SK-N-MC (cell line): ENCODE data around the gene MYOM3.

ENCODE experiments used
- DNase-seq: peaks from one replicate; pipeline ENCODE4 v3.0.0-alpha.2; 2011; ENCODE audit warnings: low read depth, low spot score
- H3K27ac ChIP-seq: fragments of 200-600 bp; sonication (generic); 2 replicates; pipeline ENCODE4 v1.5.1; 2016; ENCODE audit warnings: mixed run types
- H3K36me3 ChIP-seq: fragments of 200-600 bp; sonication (generic); 2 replicates; pipeline ENCODE4 v1.6.1; 2017; ENCODE audit warnings: antibody characterized with exemption, low read length, mixed read lengths; ENCODE audit not compliant: insufficient read depth
- H3K4me3 ChIP-seq: fragments of 200-600 bp; sonication (generic); 2 replicates; pipeline ENCODE4 v1.5.1; 2016
- H3K9ac ChIP-seq: fragments of 200-600 bp; sonication (generic); 2 replicates; pipeline ENCODE4 v1.8.0; 2017; ENCODE audit warnings: mixed run types, mixed read lengths; ENCODE audit not compliant: insufficient read length
- H3K9me3 ChIP-seq: fragments of 200-600 bp; sonication (generic); 2 replicates; pipeline ENCODE4 v1.6.1; 2017; ENCODE audit warnings: low read depth, mild to moderate bottlenecking, antibody characterized with exemption, low read length, moderate library complexity, mixed read lengths
- EZH2 ChIP-seq: fragments of 200-600 bp; sonication (generic); IDR thresholded peaks from one replicate; pipeline ENCODE4 v1.6.1; 2017; ENCODE audit warnings: antibody characterized with exemption
- FOXP2 ChIP-seq: optimal IDR thresholded peaks from 2 replicates; pipeline ENCODE3; 2011; ENCODE audit warnings: mild to moderate bottlenecking, moderate library complexity; ENCODE audit not compliant: insufficient read depth; ENCODE audit errors: extremely low read length, control extremely low read depth
- POLR2AphosphoS5 ChIP-seq: IDR thresholded peaks from 2 replicates; pipeline ENCODE4 v1.6.1; 2012; ENCODE audit warnings: mild to moderate bottlenecking, low read depth, low read length, borderline replicate concordance

MYOM3 gene

GRCh38 chr1:24152631-24153494 lies 40.9 kb upstream of the MYOM3 start:
- Histone ChIP-seq H3K9me3 (no peaks in the 10 kb centered on the region), H3K9ac (no peak overlapping the region), H3K36me3 (no peaks in the 10 kb centered on the region), H3K27ac (no peak overlapping the region), H3K4me3 (no peak overlapping the region)
- DNase-seq, result no peak
- TF ChIP-seq POLR2AphosphoS5 (no peak), FOXP2 (no peak)

GRCh38 chr1:24151175-24151533 lies 39.2 kb upstream of the MYOM3 start:
- no peaks in the 10 kb centered on the region for H3K9me3 ChIP-seq
- no peaks in the 10 kb centered on the region for H3K36me3 ChIP-seq
- no peak for TF ChIP-seq POLR2AphosphoS5
- TF ChIP-seq FOXP2, result no peak
- TF ChIP-seq EZH2, result no peak
- H3K4me3 ChIP-seq, result no peak overlapping the region
- DNase-seq, result no peak
- H3K9ac ChIP-seq, result no peak overlapping the region
- no peak overlapping the region for H3K27ac ChIP-seq

GRCh38 chr1:24150234-24151174 lies 38.6 kb upstream of the MYOM3 start:
- Histone ChIP-seq H3K4me3 (peak overlapping the region; percentile 44), H3K9me3 (no peaks in the 10 kb centered on the region), H3K27ac (no peak overlapping the region), H3K9ac (no peak overlapping the region), H3K36me3 (no peaks in the 10 kb centered on the region)
- DNase-seq, result peak; percentile 20
- TF ChIP-seq EZH2, result no peak
- peak; percentile 27 for TF ChIP-seq FOXP2

DNA sequence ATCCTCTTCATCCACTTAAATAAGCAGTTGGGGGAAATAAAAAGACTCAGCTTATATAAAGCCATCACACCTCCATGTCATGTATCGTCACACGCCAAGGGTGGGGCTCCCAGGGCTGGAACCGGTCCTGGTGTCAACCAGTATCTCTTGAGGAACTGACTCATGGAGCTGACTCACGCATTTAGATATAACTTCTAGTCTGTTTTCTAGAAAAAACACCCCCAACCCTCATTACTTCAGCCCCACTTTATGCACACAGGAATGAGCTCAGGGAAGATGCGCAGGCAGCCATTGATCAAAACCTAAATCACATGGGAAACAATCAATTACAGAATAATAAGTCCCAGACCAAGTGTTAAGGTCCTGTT lies 37.9 kb upstream of the MYOM3 start:
- no peak for DNase-seq

DNA sequence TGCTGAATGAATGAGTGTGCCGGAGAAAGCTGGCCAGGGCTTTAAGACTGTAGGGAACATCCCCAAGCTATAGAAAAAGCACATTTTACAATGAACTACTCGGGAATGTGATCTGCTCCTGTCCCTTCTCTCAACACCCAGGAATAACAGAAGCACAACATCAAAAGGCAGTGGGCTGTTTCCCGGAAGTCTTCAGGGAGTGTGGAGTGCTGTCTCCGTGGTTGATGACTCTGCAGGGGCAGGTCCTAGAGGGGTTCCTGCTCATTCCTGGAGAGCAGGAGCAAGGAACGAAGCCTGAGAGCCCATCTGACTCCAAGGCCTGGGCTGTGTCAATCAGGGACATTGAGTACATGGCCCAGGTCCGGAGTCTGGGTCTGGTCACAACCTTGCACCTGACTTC lies 35.9 kb upstream of the MYOM3 start:
- Histone ChIP-seq H3K27ac (no peak overlapping the region), H3K9ac (no peak overlapping the region), H3K36me3 (no peaks in the 10 kb centered on the region), H3K9me3 (no peaks in the 10 kb centered on the region), H3K4me3 (no peak overlapping the region)
- DNase-seq, result no peak
- TF ChIP-seq POLR2AphosphoS5 (no peak), FOXP2 (no peak), EZH2 (no peak)

More for the DNA sequence above, 37.9 kb upstream of the MYOM3 start:
- H3K9ac ChIP-seq, result no peak overlapping the region
- TF ChIP-seq EZH2, result no peak
- no peak overlapping the region for H3K27ac ChIP-seq
- no peaks in the 10 kb centered on the region for H3K9me3 ChIP-seq
- H3K4me3 ChIP-seq, result no peak overlapping the region
- H3K36me3 ChIP-seq, result no peaks in the 10 kb centered on the region

DNA sequence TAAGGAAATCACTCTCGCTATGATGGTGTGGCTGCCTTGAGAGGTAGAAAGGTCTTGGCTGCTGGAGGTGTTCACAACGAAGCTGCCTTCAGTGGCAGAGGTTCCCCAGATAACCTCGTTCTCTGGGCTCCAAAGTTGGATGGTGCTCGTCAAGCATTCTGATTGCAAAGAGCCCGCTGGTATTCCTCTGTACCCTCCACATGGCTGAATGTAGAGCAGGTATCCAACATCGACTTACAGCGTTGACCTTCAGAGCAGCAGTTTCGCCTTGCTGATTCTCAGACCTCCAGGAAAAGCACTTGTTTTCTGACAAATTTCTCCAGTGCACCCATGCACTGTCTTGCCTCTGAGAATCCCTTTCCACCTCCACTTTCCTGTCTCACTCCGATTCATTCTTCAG lies 35.3 kb upstream of the MYOM3 start:
- H3K9me3 ChIP-seq, result no peaks in the 10 kb centered on the region
- TF ChIP-seq EZH2, result no peak
- no peak for TF ChIP-seq POLR2AphosphoS5
- TF ChIP-seq FOXP2, result no peak
- H3K9ac ChIP-seq, result no peak overlapping the region
- H3K36me3 ChIP-seq, result no peaks in the 10 kb centered on the region
- H3K4me3 ChIP-seq, result no peak overlapping the region
- no peak overlapping the region for H3K27ac ChIP-seq
- DNase-seq, result no peak

GRCh38 chr1:24142546-24143534 lies 30.9 kb upstream of the MYOM3 start, which contains the start of gene IL22RA1:
IL22RA1 (minus strand) TSS chr1:24143140; CDS start chr1:24143082, 58 bp downstream.
- H3K27ac ChIP-seq, result no peak within 1 kb of the TSS
- DNase-seq, result no peak
- TF ChIP-seq EZH2 (no peak), POLR2AphosphoS5 (no peak), FOXP2 (no peak)
- no peaks in the 10 kb centered on the region for H3K9me3 ChIP-seq
- no peak within 1 kb of the TSS for H3K9ac ChIP-seq
- H3K36me3 ChIP-seq, result no peaks in the 10 kb centered on the region
- H3K4me3 ChIP-seq, result no peak within 1 kb of the TSS
